Measurements from ENCODE around the gene ZBTB42.

- TF ChIP-seq EZH2 (IDR thresholded peaks at IDR 0.05; ENCODE audit: borderline replicate concordance, low read depth, low read length, severe bottlenecking), result no peak
- no peak for TF ChIP-seq JUN (IDR thresholded peaks at IDR 0.05; ENCODE audit: borderline replicate concordance, insufficient read depth, insufficient read length, low read depth)
- TF ChIP-seq CTCF (IDR thresholded peaks at IDR 0.05; ENCODE audit: extremely low read depth in 1 of 2, insufficient read depth in 1 of 2, low read depth in 1 of 2, low read length in 2 of 2), result no peak
- no peak for TF ChIP-seq POLR2AphosphoS5 (IDR thresholded peaks at IDR 0.05; ENCODE audit: insufficient read depth, low read depth, low read length)
Measured at GRCh38 chr14:104755621-104756020, 45.3 kb upstream of the ZBTB42 start.
